H1 (cell line): Measurements from ENCODE around the gene CEP68. TPM values are rescaled to one million over a fixed set of nuclear protein-coding genes. Genes with fewer than 3 reads are reported as not detected.
A peak's percentile ranks its signal among the peaks of the same experiment; 100 is the strongest.

Experiments used
- ASH2L ChIP-seq: fragments of 200-600, 300-600 bp; sonication (generic); IDR thresholded peaks from one replicate; pipeline ENCODE4 v1.7.1; 2017; ENCODE audit warnings: low read length
- BCL11A ChIP-seq, 2 experiments: IDR thresholded peaks; one replicate each; pipeline ENCODE4 v1.6.1; 2011; ENCODE audit warnings: low read depth in 2 of 2, low read length in 2 of 2, mild to moderate bottlenecking in 2 of 2
- BRCA1 ChIP-seq: IDR thresholded peaks from 2 replicates; pipeline ENCODE4 v1.6.1; 2012; ENCODE audit warnings: low read depth, low read length, improper control_type of control experiment
- CBX5 ChIP-seq: fragments of 300-800, 300-1000 bp; sonication (generic); IDR thresholded peaks from 2 replicates; pipeline ENCODE4 v1.7.1; 2016; ENCODE audit warnings: antibody characterized with exemption, low read length, low read depth
- CHD1 ChIP-seq: IDR thresholded peaks from 2 replicates; pipeline ENCODE4 v1.6.1; 2012; ENCODE audit warnings: low read depth, low read length, improper control_type of control experiment
- CREB1 ChIP-seq: IDR thresholded peaks from 2 replicates; pipeline ENCODE4 v1.6.1; 2012; ENCODE audit warnings: inconsistent platforms
- CTBP2 ChIP-seq: IDR thresholded peaks from 2 replicates; pipeline ENCODE4 v1.7.0; 2011; ENCODE audit warnings: borderline replicate concordance, mild to moderate bottlenecking, moderate library complexity, mixed read lengths, low read length; ENCODE audit not compliant: insufficient read depth, insufficient read length
- EP300 ChIP-seq, 2 experiments: IDR thresholded peaks; 1 replicate in 1 of 2; 2 replicates in 1 of 2; pipeline ENCODE4 v1.6.1; 2011 to 2012; ENCODE audit warnings: low read depth in 2 of 2, low read length in 2 of 2, mild to moderate bottlenecking in 2 of 2, borderline replicate concordance in 1 of 2, inconsistent platforms in 1 of 2, moderate library complexity in 1 of 2
- EZH2 ChIP-seq: fragments of 200-600 bp; sonication (generic); IDR thresholded peaks from 2 replicates; pipeline ENCODE4 v1.7.1; 2012; ENCODE audit warnings: low read depth, mild to moderate bottlenecking, moderate library complexity, low read length, inconsistent platforms; ENCODE audit not compliant: severe bottlenecking
- FOSL1 ChIP-seq: IDR thresholded peaks from 2 replicates; pipeline ENCODE4 v1.6.1; 2011; ENCODE audit warnings: mild to moderate bottlenecking, low read depth, low read length, moderate library complexity; ENCODE audit not compliant: insufficient read depth
- KDM4A ChIP-seq: IDR thresholded peaks from one replicate; pipeline ENCODE4 v1.7.1; 2012; ENCODE audit warnings: low read depth, mild to moderate bottlenecking, moderate library complexity, low read length, inconsistent platforms; ENCODE audit not compliant: severe bottlenecking
- NANOG ChIP-seq: IDR thresholded peaks from 2 replicates; pipeline ENCODE4 v1.6.1; 2011; ENCODE audit warnings: low read length, low read depth, mild to moderate bottlenecking, inconsistent platforms; ENCODE audit not compliant: insufficient read depth, poor library complexity, severe bottlenecking
- POLR2AphosphoS5 ChIP-seq: IDR thresholded peaks from 2 replicates; pipeline ENCODE4 v1.6.1; 2011; ENCODE audit warnings: low read depth, low read length
- POU5F1 ChIP-seq: IDR thresholded peaks from 2 replicates; pipeline ENCODE4 v1.6.1; 2011; ENCODE audit warnings: low read depth, mild to moderate bottlenecking, low read length, moderate library complexity
- SIRT6 ChIP-seq: IDR thresholded peaks from one replicate; pipeline ENCODE4 v1.7.1; 2012; ENCODE audit warnings: low read length, inconsistent platforms
- SIX5 ChIP-seq: IDR thresholded peaks from 2 replicates; pipeline ENCODE4 v1.6.1; 2011; ENCODE audit warnings: mild to moderate bottlenecking, low read depth, low read length
- SP1 ChIP-seq: IDR thresholded peaks from 2 replicates; pipeline ENCODE4 v1.6.1; 2011; ENCODE audit warnings: low read depth, low read length
- SP2 ChIP-seq: IDR thresholded peaks from 2 replicates; pipeline ENCODE4 v1.6.1; 2012; ENCODE audit warnings: mild to moderate bottlenecking, low read length, inconsistent platforms
- SUZ12 ChIP-seq: fragments of 200-600 bp; sonication (generic); IDR thresholded peaks from 2 replicates; pipeline ENCODE4 v1.6.1; 2012; ENCODE audit warnings: mild to moderate bottlenecking, inconsistent platforms, low read length, moderate library complexity, mixed read lengths
- TAF7 ChIP-seq: optimal IDR thresholded peaks from 2 replicates; pipeline ENCODE3; 2011; ENCODE audit warnings: low read depth, mild to moderate bottlenecking, inconsistent platforms, low read length, moderate library complexity, borderline replicate concordance
- TCF12 ChIP-seq: IDR thresholded peaks from 2 replicates; pipeline ENCODE4 v1.6.1; 2011; ENCODE audit warnings: low read depth, mild to moderate bottlenecking, low read length
- YY1 ChIP-seq: IDR thresholded peaks from 2 replicates; pipeline ENCODE4 v1.6.1; 2011; ENCODE audit warnings: low read depth, mild to moderate bottlenecking, low read length
- polyA plus RNA-seq, 7 experiments: library from polyadenylated mRNA; depleted of rRNA in 3 of 7; stranded (reverse) in 5 of 7; unstranded in 2 of 7; fragments of >200 nt in 5 of 7; fragments of 200-250 nt in 2 of 7; gene quantifications; 1 replicate in 5 of 7; 2 replicates in 1 of 7; 4 replicates in 1 of 7; pipeline versions ENCODE4 v1.2.1 to v1.2.3, GENCODE V29; 2011 to 2013; ENCODE audit warnings: missing spikeins in 2 of 7, mixed read lengths in 2 of 7
- total RNA-seq: library from RNA; stranded (reverse); fragmentation: NEBNext Ultra II Directional; extraction: Animal tissue kit (Norgen Biotek cat#: 25700); gene quantifications from 2 replicates; pipeline ENCODE4 v1.2.1, GENCODE V29; 2021
- TF ChIP-seq, protein P1 (sequence below): IDR thresholded peaks from 2 replicates; pipeline ENCODE4 v1.6.1; 2011; ENCODE audit warnings: low read length, improper control_type of control experiment
- TF ChIP-seq, protein P2 (sequence below): IDR thresholded peaks from 2 replicates; pipeline ENCODE4 v1.6.1; 2012; ENCODE audit warnings: inconsistent platforms

CEP68 gene
- total and polyA plus RNA-seq, 2 of the 8 experiments (the other 6 are each of a cell fraction or from before 2014, with no cell fraction given) = 23.2 to 24.7 TPM

DNA sequence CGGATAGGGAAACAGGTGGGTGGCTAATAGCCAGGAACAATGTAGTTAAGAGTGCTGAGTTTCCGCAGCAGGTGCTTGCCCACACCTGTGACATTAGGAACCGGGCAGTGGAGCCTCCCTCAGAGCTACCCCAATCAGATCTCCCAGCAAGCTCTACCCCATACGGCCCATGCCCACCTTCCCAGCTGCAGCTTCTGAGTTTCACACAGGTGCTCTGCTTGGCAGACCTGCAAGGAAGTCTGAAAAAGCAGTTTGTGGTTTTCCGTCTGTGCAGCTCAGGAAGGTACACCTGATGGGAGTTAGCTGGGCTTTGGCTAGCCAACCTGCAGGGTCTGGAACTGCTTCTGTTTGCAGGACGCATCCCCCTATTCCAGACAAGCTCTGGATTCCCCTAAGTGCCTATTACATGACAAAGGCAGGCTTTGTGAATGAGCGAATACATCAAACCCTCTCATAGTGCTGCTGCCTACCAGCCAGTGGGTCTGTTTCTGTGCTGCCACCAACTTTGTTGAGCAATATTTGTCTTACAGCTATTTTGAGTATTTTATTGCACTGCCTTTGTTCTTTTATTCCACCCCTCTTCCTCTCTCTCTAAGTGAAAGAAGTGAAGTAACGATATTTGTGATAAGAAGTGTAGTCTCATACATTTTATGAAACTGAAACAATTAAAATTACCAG is 24.7 kb upstream of the CEP68 start (continued):
- TF ChIP-seq CHD1 = no peak
- no peak; a peak in 1 of 3 replicates for TF ChIP-seq EP300 (IDR thresholded peaks at IDR 0.05; ENCODE audit: borderline replicate concordance in 1 of 2, low read depth in 2 of 2, low read length in 2 of 2)
- no peak for TF ChIP-seq BRCA1
- no peak for TF ChIP-seq BCL11A (IDR thresholded peaks at IDR 0.05; ENCODE audit: low read depth in 2 of 2, low read length in 2 of 2)
- TF ChIP-seq SP1 = no peak
- TF ChIP-seq CBX5 = no peak
- TF ChIP-seq FOSL1 = no peak
- TF ChIP-seq SP2 = no peak
- TF ChIP-seq TAF7 = no peak
- TF ChIP-seq SUZ12 = no peak
- TF ChIP-seq CTBP2 = no peak
- no peak for TF ChIP-seq SIRT6
- no peak for TF ChIP-seq SIX5
- TF ChIP-seq YY1 = no peak
- TF ChIP-seq NANOG = no peak
- peak; percentile 92 for TF ChIP-seq TCF12
- TF ChIP-seq, protein P1, sequence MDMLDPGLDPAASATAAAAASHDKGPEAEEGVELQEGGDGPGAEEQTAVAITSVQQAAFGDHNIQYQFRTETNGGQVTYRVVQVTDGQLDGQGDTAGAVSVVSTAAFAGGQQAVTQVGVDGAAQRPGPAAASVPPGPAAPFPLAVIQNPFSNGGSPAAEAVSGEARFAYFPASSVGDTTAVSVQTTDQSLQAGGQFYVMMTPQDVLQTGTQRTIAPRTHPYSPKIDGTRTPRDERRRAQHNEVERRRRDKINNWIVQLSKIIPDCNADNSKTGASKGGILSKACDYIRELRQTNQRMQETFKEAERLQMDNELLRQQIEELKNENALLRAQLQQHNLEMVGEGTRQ = no peak
- peak; percentile 43; the same call in 1 of the 2 replicates for TF ChIP-seq POU5F1
- TF ChIP-seq, protein P2, sequence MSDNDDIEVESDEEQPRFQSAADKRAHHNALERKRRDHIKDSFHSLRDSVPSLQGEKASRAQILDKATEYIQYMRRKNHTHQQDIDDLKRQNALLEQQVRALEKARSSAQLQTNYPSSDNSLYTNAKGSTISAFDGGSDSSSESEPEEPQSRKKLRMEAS = no peak
- no peak for TF ChIP-seq CREB1
- peak; percentile 54 for TF ChIP-seq POLR2AphosphoS5
- no peak for TF ChIP-seq ASH2L
- TF ChIP-seq KDM4A = no peak
- TF ChIP-seq EZH2 = no peak
